HG02938 (cell line): ENCODE results near the gene ADAMTSL2.

Source experiments
- ATAC-seq: cut with Tn5 transposase; IDR thresholded peaks from one replicate; pipeline ENCODE4 v1.9.1; 2021; ENCODE audit warnings: mild to moderate bottlenecking, moderate library complexity; ENCODE audit not compliant: unreplicated experiment

ADAMTSL2 gene

GRCh38 chr9:133584559-133585476, 50.3 kb downstream of the ADAMTSL2 start:
- no peak for ATAC-seq

GRCh38 chr9:133585481-133586351, 51.2 kb downstream of the ADAMTSL2 start:
- ATAC-seq = no peak

- no peak for ATAC-seq
Observed at GRCh38 chr9:133587051-133587450, 52.5 kb downstream of the ADAMTSL2 start.

- ATAC-seq = no peak
Observed at GRCh38 chr9:133587466-133587865, 53.0 kb downstream of the ADAMTSL2 start.

- no peak for ATAC-seq
Observed at GRCh38 chr9:133589454-133590227, 55.1 kb downstream of the ADAMTSL2 start.

GRCh38 chr9:133590231-133590855, 55.8 kb downstream of the ADAMTSL2 start:
- ATAC-seq = no peak

GRCh38 chr9:133591116-133591910, 56.8 kb downstream of the ADAMTSL2 start:
- ATAC-seq = no peak

GRCh38 chr9:133591985-133592384, 57.5 kb downstream of the ADAMTSL2 start:
- no peak for ATAC-seq

GRCh38 chr9:133592731-133593409, 58.4 kb downstream of the ADAMTSL2 start:
- ATAC-seq = no peak

- no peak for ATAC-seq
Observed at GRCh38 chr9:133593587-133594253, 59.2 kb downstream of the ADAMTSL2 start.

- no peak for ATAC-seq
Observed at GRCh38 chr9:133594310-133594709, 59.8 kb downstream of the ADAMTSL2 start.

GRCh38 chr9:133595910-133596309, 61.4 kb downstream of the ADAMTSL2 start:
- no peak for ATAC-seq

- no peak for ATAC-seq
Observed at GRCh38 chr9:133597316-133597957, 62.9 kb downstream of the ADAMTSL2 start.

- ATAC-seq = no peak
Observed at GRCh38 chr9:133598978-133599377, 64.5 kb downstream of the ADAMTSL2 start.

GRCh38 chr9:133599470-133600173, 65.1 kb downstream of the ADAMTSL2 start:
- no peak for ATAC-seq

GRCh38 chr9:133600739-133601138, 66.2 kb downstream of the ADAMTSL2 start:
- ATAC-seq = no peak

GRCh38 chr9:133601746-133602145, 67.2 kb downstream of the ADAMTSL2 start:
- no peak for ATAC-seq
